Natural killer cell (primary cell): ENCODE data around the gene IGFBP2. TPM values are rescaled to one million over a fixed set of nuclear protein-coding genes. Genes with fewer than 3 reads are reported as not detected.

Source experiments
- ATAC-seq, 3 donors: fragments of 150-1000 bp in 2 of 3; fragments of 200-7000 bp in 1 of 3; cut with Tn5 transposase; 1 replicate in 1 of 3; 2 replicates in 2 of 3; pipeline ENCODE4 v1.10.0; 2021; ENCODE audit warnings: mild to moderate bottlenecking in 2 of 3, moderate library complexity in 2 of 3
- DNase-seq, 2 donors: peaks; one replicate each; pipeline versions ENCODE4 v3.0.0 to v3.0.0-alpha.2; 2013 to 2021; ENCODE audit warnings: mixed read lengths in 1 of 2
- H3K27ac ChIP-seq: one replicate; pipeline ENCODE4 v1.5.1; 2013; ENCODE audit warnings: mild to moderate bottlenecking, low read length
- H3K27me3 ChIP-seq: one replicate; pipeline ENCODE4 v1.6.1; 2013; ENCODE audit warnings: low read length; ENCODE audit not compliant: control insufficient read depth, insufficient read depth
- H3K36me3 ChIP-seq: one replicate; pipeline ENCODE4 v1.6.1; 2013; ENCODE audit warnings: low read length; ENCODE audit not compliant: control insufficient read depth, insufficient read depth
- H3K4me1 ChIP-seq: one replicate; pipeline ENCODE4 v1.6.1; 2013; ENCODE audit warnings: low read length; ENCODE audit not compliant: control insufficient read depth, insufficient read depth
- H3K4me3 ChIP-seq: one replicate; pipeline ENCODE4 v1.5.1; 2013; ENCODE audit warnings: low read length
- H3K9me3 ChIP-seq: one replicate; pipeline ENCODE4 v1.6.1; 2013; ENCODE audit warnings: low read length; ENCODE audit not compliant: control insufficient read depth, insufficient read depth
- H3K27ac Mint-ChIP-seq, 2 donors: one replicate each; pipeline ENCODE4 v1.8.0; 2022; ENCODE audit warnings: mild to moderate bottlenecking in 2 of 2, mixed read lengths in 2 of 2, moderate library complexity in 1 of 2
- H3K27me3 Mint-ChIP-seq, 2 donors: one replicate each; pipeline ENCODE4 v1.8.0; 2022; ENCODE audit warnings: low read depth in 2 of 2, mixed read lengths in 2 of 2
- H3K36me3 Mint-ChIP-seq: one replicate; pipeline ENCODE4 v1.8.0; 2022; ENCODE audit warnings: mixed read lengths
- H3K4me1 Mint-ChIP-seq, 2 donors: one replicate each; pipeline ENCODE4 v1.8.0; 2022; ENCODE audit warnings: mixed read lengths in 2 of 2
- H3K4me3 Mint-ChIP-seq: one replicate; pipeline ENCODE4 v1.8.0; 2022; ENCODE audit warnings: mild to moderate bottlenecking, moderate library complexity, mixed read lengths
- H3K9me3 Mint-ChIP-seq, 2 donors: one replicate each; pipeline ENCODE4 v1.8.0; 2022; ENCODE audit warnings: mixed read lengths in 2 of 2
- CTCF ChIP-seq: fragments of 200-600 bp; IDR thresholded peaks from one replicate; pipeline ENCODE4 v1.8.0; 2022; ENCODE audit warnings: antibody characterized with exemption
- WGBS: methylation state at CpG from one replicate; pipeline ENCODE4 v1.1.7; 2013; ENCODE audit warnings: missing lambda C conversion rate; ENCODE audit not compliant: insufficient coverage; 5-methylcytosine and 5-hydroxymethylcytosine counted together
- intact Hi-C: fragments of 100-400 bp; cut with micrococcal nuclease; formaldehyde crosslinking; loops from one replicate; pipeline ENCODE4 v1.14.2; 2022
- total RNA-seq, 4 donors: library from RNA; stranded (reverse); fragments of 120-200 nt in 1 of 4; gene quantifications; one replicate each; pipeline versions ENCODE4 v1.2.3 to v1.2.4, GENCODE V29; 2013 to 2022

The IGFBP2 gene
- total RNA-seq, 3 donors from 2014 or later (not counting 1 experiment from before 2014, with no cell fraction given): 0.21 TPM; not detected in 2

GRCh38 chr2:216713691-216714336, 80.6 kb downstream of the IGFBP2 start:
- DNase-seq (no peak), ATAC-seq (no peak)
- Histone ChIP-seq H3K36me3 (no peaks in the 10 kb centered on the region), H3K4me3 (no peak overlapping the region), H3K27me3 (no peaks in the 10 kb centered on the region), H3K9me3 (no peaks in the 10 kb centered on the region), H3K4me1 (no peaks in the 10 kb centered on the region), H3K27ac (no peak overlapping the region)
- no peak for TF ChIP-seq CTCF
- 84% methylated on average over 7 of the region's 8 CpGs for WGBS
- Mint-ChIP-seq H3K27me3 (peaks cover 15 to 26% of the 10 kb centered on the region in 2 donors), H3K4me1 (no peaks in the 10 kb centered on the region), H3K27ac (no peak overlapping the region), H3K4me3 (no peak overlapping the region), H3K36me3 (no peaks in the 10 kb centered on the region), H3K9me3 (no peaks in the 10 kb centered on the region)
- intact Hi-C loops: no loop called here

Other genes starting within 250 kb of the IGFBP2 start
- 10 to 100 TPM; 18.7 to 25.6 (median 22.8) TPM for gene SMARCAL1, start 220.9 kb upstream of the IGFBP2 start, total RNA-seq
- gene RPL37A, start 134.6 kb upstream of the IGFBP2 start, total RNA-seq: 1,000 to 10,000 TPM; 1,429 to 1,793 (median 1,744) TPM
- gene IGFBP5, start 62.1 kb downstream of the IGFBP2 start, total RNA-seq: not detected
- gene TNP1, start 226.6 kb downstream of the IGFBP2 start, total RNA-seq: not detected